NB4 (cell line): ENCODE measurements around the gene RGSL1.

ENCODE experiments used
- CTCF ChIP-seq: IDR thresholded peaks from one replicate; pipeline ENCODE4 v1.5.1; 2012; ENCODE audit warnings: low read depth, low read length
- MAX ChIP-seq: IDR thresholded peaks from 2 replicates; pipeline ENCODE4 v1.6.1; 2011; ENCODE audit warnings: low read depth, low read length
- MYC ChIP-seq: IDR thresholded peaks from 2 replicates; pipeline ENCODE4 v1.6.1; 2011; ENCODE audit warnings: low read depth, low read length
- POLR2A ChIP-seq: IDR thresholded peaks from 2 replicates; pipeline ENCODE4 v1.6.1; 2011; ENCODE audit warnings: mild to moderate bottlenecking; ENCODE audit not compliant: insufficient read length; ENCODE audit errors: extremely low read depth

DNA sequence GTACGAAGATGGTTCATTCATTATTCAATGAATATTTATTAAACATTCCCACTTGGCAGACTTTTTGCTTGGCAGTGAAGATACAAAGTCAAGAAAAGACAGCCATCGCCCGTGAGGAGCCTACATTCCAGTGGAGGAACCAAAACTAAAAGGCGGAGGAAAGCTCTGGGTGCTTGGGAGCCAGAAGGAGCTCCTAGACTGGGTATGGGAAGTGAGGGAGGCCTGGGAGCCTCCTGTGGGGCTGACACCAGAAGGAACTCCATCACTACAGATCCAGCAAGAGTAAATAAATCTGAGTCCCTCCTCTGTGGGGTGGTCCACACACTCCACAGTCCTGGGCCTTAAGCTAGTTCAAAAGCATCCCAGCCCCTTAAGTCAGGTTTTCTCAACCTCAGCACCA is 124.2 kb downstream of the RGSL1 start:
- no peak for TF ChIP-seq CTCF
- no peak for TF ChIP-seq POLR2A
- TF ChIP-seq MAX: no peak
- no peak for TF ChIP-seq MYC
